Uterus (tissue), 4 donors: Measurements from ENCODE around the gene PPP1R27. TPM values are rescaled to one million over a fixed set of nuclear protein-coding genes. Genes with fewer than 3 reads are reported as not detected.

Experiments used
- DNase-seq, 2 donors: peaks; one replicate each; pipeline ENCODE4 v3.0.0-alpha.2; 2019 to 2020
- H3K27ac ChIP-seq, 2 donors: fragments of 200-600 bp; sonication (generic); 1 replicate in 1 of 2; 2 replicates in 1 of 2; pipeline ENCODE4 v1.5.1; 2016 to 2018
- H3K27me3 ChIP-seq, 2 donors: fragments of 200-600 bp; sonication (generic); one replicate each; pipeline ENCODE4 v1.5.1; 2018 to 2019; ENCODE audit warnings: control low read depth in 1 of 2
- H3K36me3 ChIP-seq, 2 donors: fragments of 200-600 bp; sonication (generic); one replicate each; pipeline ENCODE4 v1.5.1; 2019; ENCODE audit warnings: control low read depth in 1 of 2
- H3K4me1 ChIP-seq, 2 donors: fragments of 200-600 bp; sonication (generic); one replicate each; pipeline ENCODE4 v1.5.1; 2018 to 2019; ENCODE audit warnings: control low read depth in 1 of 2
- H3K4me3 ChIP-seq, 2 donors: fragments of 200-600 bp; sonication (generic); 1 replicate in 1 of 2; 2 replicates in 1 of 2; pipeline ENCODE4 v1.5.1; 2018 to 2019; ENCODE audit warnings: mild to moderate bottlenecking in 1 of 2
- H3K9me3 ChIP-seq, 2 donors: fragments of 200-600 bp; sonication (generic); one replicate each; pipeline ENCODE4 v1.5.1; 2019; ENCODE audit warnings: control low read depth in 1 of 2
- CTCF ChIP-seq, 4 experiments: fragments of 200-600 bp in 2 of 4; fragments of 450-650 bp in 2 of 4; sonication (generic) in 2 of 4; IDR thresholded peaks; one replicate each; pipeline ENCODE4 v1.5.1; 2016 to 2019; ENCODE audit warnings: antibody characterized with exemption in 4 of 4, mild to moderate bottlenecking in 2 of 4, moderate library complexity in 1 of 4
- POLR2A ChIP-seq, 2 donors: fragments of 450-650 bp; IDR thresholded peaks; one replicate each; pipeline ENCODE4 v1.6.1; 2016; ENCODE audit warnings: antibody characterized with exemption in 2 of 2, mild to moderate bottlenecking in 1 of 2, moderate library complexity in 1 of 2
- intact Hi-C: fragments of 100-400 bp; cut with DNase I; formaldehyde crosslinking; loops from one replicate; pipeline ENCODE4 v1.15.1; 2023; ENCODE audit warnings: low total_unique reads
- total RNA-seq, 4 donors: library from RNA; depleted of rRNA in 3 of 4; stranded (reverse); fragments of >200 nt in 3 of 4; gene quantifications; one replicate each; pipeline versions ENCODE4 v1.1.0 to v1.2.4, GENCODE V29; 2014 to 2023
- donor health status: DM: yes; HTN: yes; CAD: no.

Gene PPP1R27
- total RNA-seq, 4 donors from 2014 or later, result 1.6 TPM; not detected in 3

GRCh38 chr17:81813371-81813684 lies 21.5 kb downstream of the PPP1R27 start:
- Histone ChIP-seq H3K4me3 (no peak overlapping the region), H3K27ac (no peak overlapping the region), H3K36me3 (no peaks in the 10 kb centered on the region), H3K9me3 (no peaks in the 10 kb centered on the region), H3K4me1 (no peaks in the 10 kb centered on the region), H3K27me3 (no peaks in the 10 kb centered on the region)
- intact Hi-C loops, result no loop called here
- TF ChIP-seq CTCF (IDR thresholded peaks at IDR 0.05) (no peak), POLR2A (IDR thresholded peaks at IDR 0.05) (no peak)
- no peak for DNase-seq

- no peak overlapping the region for H3K4me3 ChIP-seq
- H3K27me3 ChIP-seq, result no peaks in the 10 kb centered on the region
- no peak for DNase-seq
- no peaks in the 10 kb centered on the region for H3K36me3 ChIP-seq
- no peaks in the 10 kb centered on the region for H3K9me3 ChIP-seq
- no peak for TF ChIP-seq CTCF (IDR thresholded peaks at IDR 0.05)
- TF ChIP-seq POLR2A (IDR thresholded peaks at IDR 0.05), result no peak
- H3K27ac ChIP-seq, result no peak overlapping the region
- intact Hi-C loops, result no loop called here
- no peaks in the 10 kb centered on the region for H3K4me1 ChIP-seq
Measured at GRCh38 chr17:81812571-81813370, 22.1 kb downstream of the PPP1R27 start.

GRCh38 chr17:81811705-81812570 lies 22.9 kb downstream of the PPP1R27 start:
- no peak for TF ChIP-seq CTCF (IDR thresholded peaks at IDR 0.05)
- no peak for TF ChIP-seq POLR2A (IDR thresholded peaks at IDR 0.05)
- Histone ChIP-seq H3K9me3 (no peaks in the 10 kb centered on the region), H3K27me3 (no peaks in the 10 kb centered on the region), H3K27ac (no peak overlapping the region), H3K36me3 (no peaks in the 10 kb centered on the region), H3K4me1 (no peaks in the 10 kb centered on the region), H3K4me3 (no peak overlapping the region)
- no peak for DNase-seq
- intact Hi-C loops, result no loop called here

GRCh38 chr17:81810892-81811704 lies 23.8 kb downstream of the PPP1R27 start:
- no peak for TF ChIP-seq POLR2A (IDR thresholded peaks at IDR 0.05)
- no peak for TF ChIP-seq CTCF (IDR thresholded peaks at IDR 0.05)
- intact Hi-C loops, result no loop called here
- Histone ChIP-seq H3K36me3 (no peaks in the 10 kb centered on the region), H3K9me3 (no peaks in the 10 kb centered on the region), H3K4me3 (no peak overlapping the region), H3K27ac (no peak overlapping the region), H3K4me1 (no peaks in the 10 kb centered on the region), H3K27me3 (peaks cover 0 to 3% of the 10 kb centered on the region in 2 donors)
- no peak for DNase-seq
